SJSA1 (cell line): ENCODE results near the gene SYNE1. TPM values are rescaled to one million over a fixed set of nuclear protein-coding genes. Genes with fewer than 3 reads are reported as not detected.
"Not testable (repeated sequence)": the region's sequence is repeated elsewhere in the genome, so short reads cannot be mapped to it uniquely, and the experiment has no call there.

Source experiments
- DNase-seq, 2 experiments: peaks; one replicate each; pipeline ENCODE4 v3.0.0-alpha.2; 2015 to 2020; ENCODE audit warnings: low spot score in 2 of 2, low read depth in 1 of 2
- H3K27ac ChIP-seq: fragments of 250-450 bp; sonication (Bioruptor Pico); 2 replicates; pipeline ENCODE4 v1.5.1; 2020; ENCODE audit warnings: mild to moderate bottlenecking, moderate library complexity
- H3K27me3 ChIP-seq: fragments of 250-450 bp; sonication (Bioruptor Pico); replicated peaks from 2 replicates; pipeline ENCODE4 v1.5.1; 2020; ENCODE audit warnings: mild to moderate bottlenecking, moderate library complexity
- H3K36me3 ChIP-seq: fragments of 250-450 bp; sonication (Bioruptor Pico); 2 replicates; pipeline ENCODE4 v1.5.1; 2020; ENCODE audit warnings: mild to moderate bottlenecking
- H3K4me1 ChIP-seq: fragments of 250-450 bp; sonication (Bioruptor Pico); replicated peaks from 2 replicates; pipeline ENCODE4 v1.6.1; 2021; ENCODE audit warnings: mild to moderate bottlenecking
- H3K4me3 ChIP-seq: fragments of 250-450 bp; sonication (Bioruptor Pico); 2 replicates; pipeline ENCODE4 v1.5.1; 2020; ENCODE audit warnings: mild to moderate bottlenecking
- H3K9me3 ChIP-seq: fragments of 250-450 bp; sonication (Bioruptor Pico); replicated peaks from 2 replicates; pipeline ENCODE4 v1.5.1; 2020; ENCODE audit warnings: mild to moderate bottlenecking
- total RNA-seq: library from RNA; depleted of rRNA; stranded (reverse); fragments of >200 nt; shearing (Covaris generic); gene quantifications from 2 replicates; pipeline ENCODE4 v1.2.3, GENCODE V29; 2014; rRNA removed

Gene SYNE1
- total RNA-seq, 1 experiment from 2014 or later, result 53.6 TPM

- no peaks in the 10 kb centered on the region for H3K36me3 ChIP-seq
- no peaks in the 10 kb centered on the region for H3K9me3 ChIP-seq
- DNase-seq, result no peak
- peak overlapping the region; percentile 23 for H3K27ac ChIP-seq
- no peaks in the 10 kb centered on the region for H3K27me3 ChIP-seq
- peaks cover 35% of the 10 kb centered on the region for H3K4me1 ChIP-seq
- H3K4me3 ChIP-seq, result no peak overlapping the region
Measured at GRCh38 chr6:152086223-152086873, 550.8 kb downstream of the SYNE1 start.

GRCh38 chr6:152085451-152085921, 551.7 kb downstream of the SYNE1 start:
- no peak overlapping the region for H3K27ac ChIP-seq
- DNase-seq, result peak in 1 of 2 experiments; percentile 32
- H3K36me3 ChIP-seq, result no peaks in the 10 kb centered on the region
- no peaks in the 10 kb centered on the region for H3K27me3 ChIP-seq
- H3K4me1 ChIP-seq, result peaks cover 34% of the 10 kb centered on the region
- no peaks in the 10 kb centered on the region for H3K9me3 ChIP-seq
- no peak overlapping the region for H3K4me3 ChIP-seq

DNA sequence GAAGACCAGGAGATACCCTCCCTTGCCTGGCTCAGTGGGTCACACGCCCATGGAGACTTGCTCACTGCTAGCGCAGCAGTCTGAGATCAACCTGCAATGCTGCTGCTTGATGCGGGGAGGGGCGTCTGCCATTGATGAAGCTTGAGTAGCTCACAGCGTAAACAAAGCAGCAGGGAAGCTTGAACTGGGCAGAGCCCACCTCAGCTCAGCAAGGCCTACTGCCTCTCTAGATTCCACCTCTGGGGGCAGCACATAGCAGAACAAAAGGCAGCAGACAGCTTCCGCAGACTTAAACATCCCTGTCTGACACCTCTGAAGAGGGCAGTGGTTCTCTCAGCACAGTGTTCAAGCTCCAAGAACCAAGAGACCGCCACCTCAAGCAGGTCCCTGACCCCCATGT, 558.4 kb downstream of the SYNE1 start:
- Histone ChIP-seq H3K36me3 (no peaks in the 10 kb centered on the region), H3K27me3 (no peaks in the 10 kb centered on the region), H3K4me3 (no peak overlapping the region), H3K27ac (no peak overlapping the region), H3K9me3 (no peaks in the 10 kb centered on the region), H3K4me1 (no peaks in the 10 kb centered on the region)
- no peak for DNase-seq

GRCh38 chr6:152078001-152078400, 559.2 kb downstream of the SYNE1 start:
- H3K27ac ChIP-seq, result no peak overlapping the region
- H3K9me3 ChIP-seq, result no peaks in the 10 kb centered on the region
- no peak for DNase-seq
- no peaks in the 10 kb centered on the region; the same call in 1 of the 2 replicates for H3K27me3 ChIP-seq
- H3K4me1 ChIP-seq, result no peaks in the 10 kb centered on the region
- H3K36me3 ChIP-seq, result no peaks in the 10 kb centered on the region
- no peak overlapping the region for H3K4me3 ChIP-seq

GRCh38 chr6:152076242-152076641, 560.9 kb downstream of the SYNE1 start:
- H3K27me3 ChIP-seq, H3K4me1 ChIP-seq, H3K27ac ChIP-seq, H3K9me3 ChIP-seq, H3K36me3 ChIP-seq, H3K4me3 ChIP-seq, DNase-seq: not testable (repeated sequence)

GRCh38 chr6:152071843-152072242, 565.3 kb downstream of the SYNE1 start:
- Histone ChIP-seq H3K9me3 (no peaks in the 10 kb centered on the region), H3K27ac (no peak overlapping the region), H3K4me1 (no peaks in the 10 kb centered on the region), H3K4me3 (no peak overlapping the region), H3K27me3 (no peaks in the 10 kb centered on the region; the same call in 1 of the 2 replicates), H3K36me3 (no peaks in the 10 kb centered on the region)
- no peak for DNase-seq

Other genes starting within 250 kb of the SYNE1 start
- 0.39 TPM in 1 of 2 replicates, not detected in the other for gene MYCT1, start 60.5 kb upstream of the SYNE1 start, total RNA-seq
- gene VIP, start 113.4 kb upstream of the SYNE1 start, total RNA-seq, result 0.06 and 0.26 TPM in 2 replicates